Cardiac muscle cell (in vitro differentiated cells and primary cell): Measurements from ENCODE around the gene COL26A1. TPM values are rescaled to one million over a fixed set of nuclear protein-coding genes. Genes with fewer than 3 reads are reported as not detected.
A peak's percentile ranks its signal among the peaks of the same experiment; 100 is the strongest.

Experiments
- DNase-seq, 2 donors: peaks; one replicate each; pipeline versions ENCODE4 v3.0.0 to v3.0.0-alpha.2; 2010 to 2017; ENCODE audit warnings: low read depth in 1 of 2, low spot score in 1 of 2
- H3K27ac ChIP-seq: fragments of 200-600 bp; sonication (generic); 2 replicates; pipeline ENCODE4 v1.5.1; 2016
- H3K27me3 ChIP-seq: fragments of 200-600 bp; sonication (generic); 2 replicates; pipeline ENCODE4 v1.6.0; 2016; ENCODE audit warnings: control low read depth
- H3K36me3 ChIP-seq: fragments of 200-600 bp; sonication (generic); 2 replicates; pipeline ENCODE4 v1.5.1; 2016; ENCODE audit warnings: control low read depth
- H3K4me1 ChIP-seq: fragments of 200-600 bp; sonication (generic); 2 replicates; pipeline ENCODE4 v1.8.1; 2017; ENCODE audit warnings: low read depth, mild to moderate bottlenecking, mixed run types
- H3K4me3 ChIP-seq: fragments of 200-600 bp; sonication (generic); 2 replicates; pipeline ENCODE4 v1.5.1; 2016; ENCODE audit warnings: mild to moderate bottlenecking
- H3K9me3 ChIP-seq: fragments of 200-600 bp; sonication (generic); 2 replicates; pipeline ENCODE4 v1.5.1; 2017; ENCODE audit warnings: low read depth, mild to moderate bottlenecking, control low read depth
- polyA plus RNA-seq: library from polyadenylated mRNA; unstranded; fragments of >200 nt; fragmentation: Nextera tagmentation; extraction: Ambion mirVana; gene quantifications from 2 replicates; pipeline ENCODE4 v1.2.1, GENCODE V29; 2016
- total RNA-seq: library from RNA; depleted of rRNA; stranded (reverse); fragments of >200 nt; gene quantifications from 2 replicates; pipeline ENCODE4 v1.2.3, GENCODE V29; 2016
- TF ChIP-seq, protein P1 (sequence below): IDR thresholded peaks from 2 replicates; pipeline ENCODE4 v1.5.1; 2012; ENCODE audit warnings: low read depth, mild to moderate bottlenecking, low read length

The COL26A1 gene
- total and polyA plus RNA-seq, 2 experiments from 2014 or later: 12.5 to 44.8 TPM

DNA sequence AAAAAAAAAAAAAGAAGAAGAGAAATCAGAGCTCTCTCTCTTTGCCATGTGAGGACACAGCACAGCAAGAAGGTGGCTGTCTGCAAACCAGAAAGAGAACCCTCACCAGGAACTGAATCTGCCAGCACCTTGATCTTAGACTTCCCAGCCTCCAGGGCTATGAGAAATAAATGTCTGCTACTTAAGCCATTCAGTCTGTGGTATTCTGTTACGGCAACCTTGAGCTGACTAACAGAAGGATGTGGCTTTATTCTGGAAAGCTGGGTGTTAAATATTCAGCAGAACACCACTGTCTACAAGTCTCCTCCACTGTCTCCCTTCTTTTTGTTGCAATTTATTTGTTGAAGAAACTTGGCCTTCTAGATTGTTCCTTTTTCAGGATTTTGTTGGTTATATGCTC, 5.0 kb downstream of the COL26A1 start:
- H3K27ac ChIP-seq: no peak overlapping the region

DNA sequence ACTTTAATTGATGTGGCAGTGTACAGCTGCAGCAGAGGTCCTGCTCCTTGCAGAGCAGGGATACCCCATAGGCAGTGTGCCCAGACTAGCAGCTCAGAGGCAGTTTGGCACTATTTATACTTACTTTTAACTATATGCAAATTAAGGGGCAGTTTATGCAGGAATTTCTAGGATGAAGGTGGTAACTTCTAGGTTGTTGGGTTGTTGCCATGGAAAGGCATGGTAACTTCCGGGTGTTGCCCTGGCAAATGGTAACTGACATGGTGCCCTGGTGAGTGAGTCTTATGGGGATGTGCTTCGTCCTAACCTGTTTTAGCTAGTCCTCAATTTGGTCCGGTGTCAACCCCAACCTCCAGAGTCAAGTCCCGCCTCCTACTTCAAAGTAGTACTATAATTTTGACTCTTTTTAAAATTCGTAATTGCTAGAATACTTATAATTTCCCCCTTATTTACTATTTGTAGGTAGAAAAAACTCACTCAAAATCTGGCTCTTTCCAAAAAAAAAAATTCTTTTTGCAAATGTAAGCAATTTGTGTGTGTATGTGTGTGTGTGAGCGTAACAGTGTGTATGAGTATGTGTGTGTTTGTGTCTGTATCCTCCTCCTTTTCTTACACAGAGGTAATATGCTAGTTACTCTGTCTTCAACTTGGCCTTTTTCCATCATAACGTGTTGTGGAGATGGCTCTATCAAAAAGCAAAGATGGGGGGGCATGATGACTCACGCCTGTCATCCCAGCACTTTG, 5.9 kb downstream of the COL26A1 start:
- Histone ChIP-seq H3K27ac (no peak overlapping the region), H3K36me3 (no peaks in the 10 kb centered on the region), H3K9me3 (no peaks in the 10 kb centered on the region), H3K4me1 (no peaks in the 10 kb centered on the region), H3K4me3 (no peak overlapping the region), H3K27me3 (no peaks in the 10 kb centered on the region)
- no peak for DNase-seq
- TF ChIP-seq, protein P1, sequence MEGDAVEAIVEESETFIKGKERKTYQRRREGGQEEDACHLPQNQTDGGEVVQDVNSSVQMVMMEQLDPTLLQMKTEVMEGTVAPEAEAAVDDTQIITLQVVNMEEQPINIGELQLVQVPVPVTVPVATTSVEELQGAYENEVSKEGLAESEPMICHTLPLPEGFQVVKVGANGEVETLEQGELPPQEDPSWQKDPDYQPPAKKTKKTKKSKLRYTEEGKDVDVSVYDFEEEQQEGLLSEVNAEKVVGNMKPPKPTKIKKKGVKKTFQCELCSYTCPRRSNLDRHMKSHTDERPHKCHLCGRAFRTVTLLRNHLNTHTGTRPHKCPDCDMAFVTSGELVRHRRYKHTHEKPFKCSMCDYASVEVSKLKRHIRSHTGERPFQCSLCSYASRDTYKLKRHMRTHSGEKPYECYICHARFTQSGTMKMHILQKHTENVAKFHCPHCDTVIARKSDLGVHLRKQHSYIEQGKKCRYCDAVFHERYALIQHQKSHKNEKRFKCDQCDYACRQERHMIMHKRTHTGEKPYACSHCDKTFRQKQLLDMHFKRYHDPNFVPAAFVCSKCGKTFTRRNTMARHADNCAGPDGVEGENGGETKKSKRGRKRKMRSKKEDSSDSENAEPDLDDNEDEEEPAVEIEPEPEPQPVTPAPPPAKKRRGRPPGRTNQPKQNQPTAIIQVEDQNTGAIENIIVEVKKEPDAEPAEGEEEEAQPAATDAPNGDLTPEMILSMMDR: no peak

More for the DNA sequence above, 5.0 kb downstream of the COL26A1 start:
- Histone ChIP-seq H3K27me3 (no peaks in the 10 kb centered on the region), H3K4me1 (no peaks in the 10 kb centered on the region), H3K4me3 (no peak overlapping the region), H3K9me3 (no peaks in the 10 kb centered on the region), H3K36me3 (no peaks in the 10 kb centered on the region)
- no peak for DNase-seq
- TF ChIP-seq, protein P1: no peak

DNA sequence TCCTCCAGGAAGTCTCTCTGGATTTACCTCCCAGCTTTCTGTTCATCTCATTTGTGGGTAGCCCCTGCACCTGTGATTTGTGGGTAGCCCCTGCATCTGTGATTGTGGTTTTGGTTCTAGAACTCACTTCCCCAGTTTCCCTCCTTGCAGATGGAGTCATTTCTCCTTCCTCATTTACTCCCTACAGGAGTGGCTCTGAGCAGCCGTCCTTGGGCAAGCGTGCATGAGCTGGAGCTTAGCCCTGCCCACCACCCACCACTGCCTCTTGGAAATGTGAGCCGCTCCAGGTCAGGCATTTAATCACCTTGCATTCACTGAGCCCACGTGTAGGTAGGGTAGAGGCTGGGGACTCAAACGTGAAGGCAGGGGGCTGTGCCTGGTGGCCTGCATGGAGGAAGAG, 8.2 kb downstream of the COL26A1 start:
- TF ChIP-seq, protein P1: no peak
- H3K4me1 ChIP-seq: no peaks in the 10 kb centered on the region
- no peak overlapping the region for H3K27ac ChIP-seq

DNA sequence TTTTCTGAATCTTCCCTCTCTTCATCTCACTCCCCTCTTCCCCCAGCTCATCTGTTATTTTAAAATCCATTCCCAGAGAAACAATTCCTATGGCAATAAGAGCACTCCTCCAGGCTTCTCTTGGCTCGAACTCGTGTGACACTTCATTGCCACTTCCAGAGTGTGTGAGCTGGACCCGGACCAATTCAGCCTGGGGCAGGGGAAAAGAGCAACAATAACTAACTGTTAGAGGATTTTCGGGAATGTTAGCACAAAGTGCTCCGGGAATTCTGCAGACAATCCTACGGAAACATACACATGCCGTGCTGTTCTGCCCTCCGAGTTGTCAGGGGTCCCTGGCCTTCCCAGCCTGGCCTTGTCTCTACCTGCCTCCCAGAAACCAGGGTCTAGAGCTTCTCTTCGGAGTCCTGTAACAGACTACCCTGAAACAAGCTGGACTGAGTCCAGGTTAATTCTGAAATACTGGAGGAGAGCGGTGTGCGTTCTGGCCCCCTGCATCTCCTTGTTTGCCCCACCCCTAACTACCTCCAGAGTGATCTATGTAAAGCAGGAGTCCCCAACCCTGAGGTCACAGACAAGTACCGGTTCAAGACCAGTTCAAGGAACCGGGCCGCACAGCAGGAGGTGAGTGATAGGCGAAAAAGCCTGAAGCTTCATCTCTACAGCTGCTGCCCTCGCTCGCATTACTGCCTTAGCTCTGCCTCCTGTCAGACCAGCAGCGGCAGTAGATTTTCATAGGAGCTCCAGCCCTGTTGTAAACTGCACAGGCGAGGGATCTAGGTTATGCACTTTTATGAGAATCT, 11.3 kb downstream of the COL26A1 start:
- H3K9me3 ChIP-seq: no peaks in the 10 kb centered on the region
- no peaks in the 10 kb centered on the region for H3K36me3 ChIP-seq
- DNase-seq: no peak
- H3K27me3 ChIP-seq: no peaks in the 10 kb centered on the region
- TF ChIP-seq, protein P1: no peak
- no peak overlapping the region for H3K4me3 ChIP-seq
- peak overlapping the region; percentile 15 for H3K27ac ChIP-seq
- H3K4me1 ChIP-seq: peaks cover 7% of the 10 kb centered on the region

More for the DNA sequence above, 8.2 kb downstream of the COL26A1 start:
- no peaks in the 10 kb centered on the region for H3K27me3 ChIP-seq
- H3K4me3 ChIP-seq: no peak overlapping the region
- no peak for DNase-seq
- H3K9me3 ChIP-seq: no peaks in the 10 kb centered on the region
- no peaks in the 10 kb centered on the region for H3K36me3 ChIP-seq

DNA sequence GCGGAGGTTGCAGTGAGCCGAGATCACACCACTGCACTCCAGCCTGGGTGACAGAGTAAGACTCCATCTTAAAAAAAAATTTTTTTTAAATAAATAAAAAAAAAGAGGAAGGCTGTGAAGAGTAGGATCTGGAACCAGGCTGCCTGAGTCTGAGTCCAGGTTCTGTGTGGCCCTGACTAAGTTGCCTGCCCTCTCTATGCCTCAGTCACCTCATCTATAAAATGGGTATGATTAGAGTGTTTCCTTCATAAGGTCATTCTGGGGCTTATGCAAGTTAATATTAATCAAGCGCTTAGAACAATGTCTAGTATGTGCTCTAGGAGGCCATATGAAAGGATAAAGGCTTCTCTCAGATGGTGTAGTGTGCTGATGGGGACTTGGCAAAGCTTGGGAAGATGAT, 12.3 kb downstream of the COL26A1 start:
- Histone ChIP-seq H3K27ac (no peak overlapping the region), H3K4me3 (no peak overlapping the region), H3K27me3 (no peaks in the 10 kb centered on the region), H3K36me3 (no peaks in the 10 kb centered on the region), H3K4me1 (peaks cover 7% of the 10 kb centered on the region), H3K9me3 (no peaks in the 10 kb centered on the region)
- TF ChIP-seq, protein P1: no peak
- no peak for DNase-seq
